Heart left ventricle (tissue), 16 donors: ENCODE data around the gene RBP4. TPM values are rescaled to one million over a fixed set of nuclear protein-coding genes. Genes with fewer than 3 reads are reported as not detected.
A peak's percentile ranks its signal among the peaks of the same experiment; 100 is the strongest.

ENCODE experiments used
- ATAC-seq, 4 donors: fragments of 200-7000 bp; cut with Tn5 transposase; one replicate each; pipeline ENCODE4 v1.9.1; 2020 to 2022; ENCODE audit warnings: moderate library complexity in 4 of 4, mild to moderate bottlenecking in 3 of 4, moderate number of reproducible peaks in 1 of 4
- DNase-seq, 5 donors: peaks; one replicate each; pipeline ENCODE4 v3.0.0-alpha.2; 2020
- H3K27ac ChIP-seq, 12 donors: fragments of 200-600 bp; sonication (generic) in 4 of 12; one replicate each; pipeline versions ENCODE4 v1.5.0 to v1.8.0; 2016 to 2022; ENCODE audit warnings: mild to moderate bottlenecking in 2 of 12
- H3K27me3 ChIP-seq, 9 donors: fragments of 200-600 bp; sonication (generic) in 2 of 9; one replicate each; pipeline versions ENCODE4 v1.5.1 to v1.8.0; 2016 to 2022; ENCODE audit warnings: mild to moderate bottlenecking in 3 of 9
- H3K36me3 ChIP-seq, 9 donors: fragments of 200-600 bp; sonication (generic) in 2 of 9; one replicate each; pipeline versions ENCODE4 v1.5.0 to v1.8.0; 2018 to 2022; ENCODE audit warnings: mild to moderate bottlenecking in 2 of 9
- H3K4me1 ChIP-seq, 12 donors: fragments of 200-600 bp; sonication (generic) in 4 of 12; one replicate each; pipeline versions ENCODE4 v1.5.0 to v1.8.0; 2016 to 2022; ENCODE audit warnings: mild to moderate bottlenecking in 3 of 12
- H3K4me3 ChIP-seq, 12 donors: fragments of 200-600 bp; sonication (generic) in 4 of 12; one replicate each; pipeline versions ENCODE4 v1.5.0 to v1.8.0; 2017 to 2022; ENCODE audit warnings: mild to moderate bottlenecking in 9 of 12, moderate library complexity in 4 of 12
- H3K9me3 ChIP-seq, 12 donors: fragments of 200-600 bp; sonication (generic) in 4 of 12; one replicate each; pipeline versions ENCODE4 v1.5.0 to v1.8.0; 2016 to 2022; ENCODE audit warnings: mild to moderate bottlenecking in 1 of 12
- POLR2A ChIP-seq, 2 donors: fragments of 450-650 bp; IDR thresholded peaks; one replicate each; pipeline ENCODE4 v1.6.1; 2017; ENCODE audit warnings: antibody characterized with exemption in 2 of 2, mild to moderate bottlenecking in 2 of 2, moderate library complexity in 2 of 2
- WGBS, 4 donors: extraction: QIAGEN DNeasy Blood & Tissue Kit in 2 of 4; methylation state at CpG; one replicate each; pipeline versions ENCODE4 v1.1.5 to v1.1.7; 2013 to 2018; 5-methylcytosine and 5-hydroxymethylcytosine counted together
- intact Hi-C, 10 donors: fragments of 100-400 bp; cut with DNase I; formaldehyde crosslinking; loops; one replicate each; pipeline versions ENCODE4 v1.11.1 to v1.14.2; 2022
- polyA plus RNA-seq, 2 donors: library from polyadenylated mRNA; stranded (reverse); fragments of 200-250 nt; gene quantifications; one replicate each; pipeline ENCODE4 v1.2.3, GENCODE V29; 2013
- total RNA-seq, 9 donors: library from RNA; depleted of rRNA in 2 of 9; stranded (reverse); fragments of >200 nt in 2 of 9; fragmentation: NEBNext Ultra II Directional in 3 of 9; extraction: Animal tissue kit (Norgen Biotek cat#: 25700) in 3 of 9; gene quantifications; one replicate each; pipeline versions ENCODE4 v1.1.0 to v1.2.4, GENCODE V29; 2016 to 2023
- TF ChIP-seq, protein P1 (sequence below), 12 donors: fragments of 200-600 bp; sonication (generic) in 4 of 12; IDR thresholded peaks; one replicate each; pipeline versions ENCODE4 v1.5.0 to v1.8.0; 2018 to 2022; ENCODE audit warnings: antibody characterized with exemption in 12 of 12, mild to moderate bottlenecking in 5 of 12
- donor health status: ischemic (EF 13 %, LVEDD 7.1; RV severe dilation, severe dysfunction).
- donor health status: healthy with polysubstance abuse.
- donor health status: DM: no; HTN: yes; CAD: no.
- donor health status: DM: no; HTN: no; CAD: no.
- donor health status: ischemic (EF 25% LVEDD 6.9; RV normal size, moderate dysfunction).
- donor health status: ischemic (EF 25% LVEDD 5.7; RV mildly dilated, moderate dysfunction).
- donor health status: healthy.
- donor health status: DM: yes; HTN: yes; CAD: no.
- donor health status: ischemic (EF 35%, LVEDD 5.7; RV mildly dilated, moderate dysfunction).
- donor health status: nonischemic (EF 11% LVEDD 7.7; RV severe dilation, severe dysfunction).
- donor health status: DM: yes; HTN: yes; CAD: no.
- donor health status: PGD.
- donor health status: ischemic (EF 29% LVEDD 5.4; RV normal size, mild dysfunction).
- donor health status: nonischemic (EF 23%, LVEDD 6.1; RV moderate dilation, normal function).

Gene RBP4
- total and polyA plus RNA-seq, 11 donors, result 0.35 to 63.4 (median 3.2) TPM; not detected in 1

DNA sequence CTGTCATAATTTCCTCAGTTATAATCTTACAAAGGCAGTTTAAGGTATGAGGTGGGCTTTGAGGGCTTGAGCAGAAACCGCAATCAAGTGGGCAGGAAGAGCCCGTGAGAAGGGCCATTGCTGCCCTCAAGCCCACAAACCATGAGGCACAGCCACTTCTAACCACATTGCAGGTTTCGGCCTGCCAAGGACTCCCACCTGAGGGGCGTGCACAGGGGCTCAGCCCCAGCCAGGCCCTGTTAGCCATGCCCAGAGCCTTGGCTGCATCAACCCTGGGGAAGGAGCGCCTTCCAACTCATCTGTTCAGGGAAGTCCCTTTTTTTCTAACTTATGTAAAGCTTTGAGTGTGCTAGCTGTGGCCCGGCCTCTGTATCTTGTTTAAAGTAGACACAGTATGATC, 40.5 kb downstream of the RBP4 start:
- ATAC-seq (no peak), DNase-seq (no peak)
- TF ChIP-seq POLR2A (IDR thresholded peaks at IDR 0.05), result no peak
- TF ChIP-seq, protein P1, sequence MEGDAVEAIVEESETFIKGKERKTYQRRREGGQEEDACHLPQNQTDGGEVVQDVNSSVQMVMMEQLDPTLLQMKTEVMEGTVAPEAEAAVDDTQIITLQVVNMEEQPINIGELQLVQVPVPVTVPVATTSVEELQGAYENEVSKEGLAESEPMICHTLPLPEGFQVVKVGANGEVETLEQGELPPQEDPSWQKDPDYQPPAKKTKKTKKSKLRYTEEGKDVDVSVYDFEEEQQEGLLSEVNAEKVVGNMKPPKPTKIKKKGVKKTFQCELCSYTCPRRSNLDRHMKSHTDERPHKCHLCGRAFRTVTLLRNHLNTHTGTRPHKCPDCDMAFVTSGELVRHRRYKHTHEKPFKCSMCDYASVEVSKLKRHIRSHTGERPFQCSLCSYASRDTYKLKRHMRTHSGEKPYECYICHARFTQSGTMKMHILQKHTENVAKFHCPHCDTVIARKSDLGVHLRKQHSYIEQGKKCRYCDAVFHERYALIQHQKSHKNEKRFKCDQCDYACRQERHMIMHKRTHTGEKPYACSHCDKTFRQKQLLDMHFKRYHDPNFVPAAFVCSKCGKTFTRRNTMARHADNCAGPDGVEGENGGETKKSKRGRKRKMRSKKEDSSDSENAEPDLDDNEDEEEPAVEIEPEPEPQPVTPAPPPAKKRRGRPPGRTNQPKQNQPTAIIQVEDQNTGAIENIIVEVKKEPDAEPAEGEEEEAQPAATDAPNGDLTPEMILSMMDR (IDR thresholded peaks at IDR 0.05), result no peak
- peaks cover 0 to 12% (median 6%) of the 10 kb centered on the region in 9 donors for H3K27me3 ChIP-seq
- H3K36me3 ChIP-seq, result no peaks in the 10 kb centered on the region
- WGBS, 4 donors, result 82 to 96% (median 88%) methylated on average over 6 of the region's 6 CpGs
- H3K27ac ChIP-seq, result no peak overlapping the region
- no peak overlapping the region for H3K4me3 ChIP-seq
- intact Hi-C loops, result no loop called here
- no peaks in the 10 kb centered on the region for H3K9me3 ChIP-seq
- H3K4me1 ChIP-seq, result peaks cover 0 to 14% (median 0%) of the 10 kb centered on the region in 12 donors

DNA sequence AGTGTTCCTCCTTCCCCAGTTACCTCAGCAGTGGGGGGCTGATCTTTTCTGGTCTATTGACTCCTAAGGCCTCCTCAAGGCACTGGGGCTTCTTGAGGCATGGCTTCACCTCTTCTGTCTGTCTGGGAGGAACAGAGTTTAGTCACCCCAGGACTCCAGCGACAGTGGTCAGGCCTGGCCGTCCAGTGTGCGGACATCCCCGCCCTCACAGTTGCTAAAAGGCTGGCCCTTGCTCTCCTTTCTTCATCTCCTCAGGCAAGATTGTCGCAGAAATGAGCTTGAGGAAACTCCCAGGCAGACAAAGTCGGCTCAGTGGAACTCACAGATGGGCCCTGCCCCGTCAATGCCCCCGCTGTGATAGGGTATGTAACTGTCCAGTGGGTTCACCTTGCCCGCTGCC, 41.5 kb downstream of the RBP4 start:
- intact Hi-C loops, result loop anchor here in 5 of 10 donors (5.0 to 10.0 kb wide), 4 partner anchors 115 to 255 kb away; no protein-coding TSS in a partner anchor
- 90 to 93% (median 91%) methylated on average over 9 of the region's 9 CpGs for WGBS, 4 donors
- Histone ChIP-seq H3K9me3 (no peaks in the 10 kb centered on the region), H3K27ac (no peak overlapping the region), H3K4me1 (peaks cover 0 to 21% (median 0%) of the 10 kb centered on the region in 12 donors), H3K4me3 (no peak overlapping the region), H3K27me3 (peaks cover 0 to 5% (median 0%) of the 10 kb centered on the region in 9 donors), H3K36me3 (no peaks in the 10 kb centered on the region)
- DNase-seq, result no peak
- ATAC-seq, result no peak
- TF ChIP-seq, protein P1 (IDR thresholded peaks at IDR 0.05), result no peak
- TF ChIP-seq POLR2A (IDR thresholded peaks at IDR 0.05), result no peak

DNA sequence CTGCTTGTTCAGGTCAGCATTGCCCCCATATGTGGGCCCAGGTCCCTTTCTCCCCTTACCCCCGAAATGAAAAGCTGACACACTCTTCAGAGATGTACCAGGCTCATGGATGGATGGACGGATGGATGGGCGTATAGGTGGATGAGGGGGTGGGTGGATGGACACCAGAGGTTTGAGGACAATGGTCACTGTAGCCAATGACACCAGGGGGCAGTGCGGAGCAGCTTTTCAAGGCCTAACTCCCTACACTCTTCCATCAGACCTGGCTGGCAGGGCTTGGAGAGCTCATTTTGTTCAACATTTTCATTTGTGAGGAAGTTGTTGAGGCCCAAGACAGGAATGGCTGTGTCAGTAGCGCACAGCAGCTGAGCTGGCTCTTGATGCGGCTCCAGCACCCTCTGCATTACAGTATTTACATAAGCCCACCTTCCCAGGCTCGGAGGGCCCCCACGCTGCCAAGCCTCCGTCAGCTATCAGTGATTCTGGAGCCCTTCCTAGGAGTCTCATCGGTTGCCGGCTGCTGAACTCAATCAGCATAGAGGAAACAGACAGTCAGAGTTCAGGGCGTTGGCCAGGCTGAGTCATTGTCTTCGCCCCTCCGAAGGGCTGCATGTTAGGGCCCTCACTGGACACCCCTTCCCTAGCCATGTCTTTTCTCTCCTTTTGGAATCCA, 46.1 kb downstream of the RBP4 start:
- H3K4me1 ChIP-seq, result peaks cover 0 to 21% (median 0%) of the 10 kb centered on the region in 12 donors
- H3K36me3 ChIP-seq, result no peaks in the 10 kb centered on the region
- 37 to 46% (median 40%) methylated on average over 14 of the region's 14 CpGs for WGBS, 4 donors
- TF ChIP-seq, protein P1 (IDR thresholded peaks at IDR 0.05), result peak; percentile 47 to 73 (median 60)
- TF ChIP-seq POLR2A (IDR thresholded peaks at IDR 0.05), result no peak
- H3K9me3 ChIP-seq, result no peaks in the 10 kb centered on the region
- intact Hi-C loops, result loop anchor here in 8 of 10 donors (2.0 to 10.0 kb wide), 6 partner anchors 120 to 262 kb away; no protein-coding TSS in a partner anchor
- no peaks in the 10 kb centered on the region for H3K27me3 ChIP-seq
- ATAC-seq (peak in 3 of 4 donors; percentile 84 to 89 (median 89)), DNase-seq (peak; percentile 58 to 81 (median 61))
- H3K4me3 ChIP-seq, result no peak overlapping the region
- H3K27ac ChIP-seq, result peak overlapping the region in 1 of 12 donors; percentile 62

DNA sequence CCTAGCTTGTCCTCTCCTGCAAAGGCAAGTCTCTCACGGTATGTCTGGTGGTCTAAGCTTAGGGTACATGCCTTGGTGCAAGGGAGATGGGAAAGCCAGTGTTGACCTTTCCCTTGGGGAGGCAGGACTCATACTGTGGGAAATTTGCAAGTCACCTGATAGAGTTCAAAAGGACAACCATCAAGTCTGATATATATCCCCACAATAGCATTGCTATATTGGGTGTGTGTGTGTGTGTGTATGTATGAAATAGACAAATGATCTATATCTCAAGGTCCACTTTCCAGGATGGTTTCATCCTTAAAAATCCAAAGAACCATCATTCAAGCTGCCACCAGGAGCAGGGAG, 46.7 kb downstream of the RBP4 start:
- TF ChIP-seq, protein P1 (IDR thresholded peaks at IDR 0.05), result no peak
- no peak for TF ChIP-seq POLR2A (IDR thresholded peaks at IDR 0.05)
- H3K27ac ChIP-seq, result no peak overlapping the region
- no peaks in the 10 kb centered on the region for H3K36me3 ChIP-seq
- intact Hi-C loops, result loop anchor here in 7 of 10 donors (2.0 to 10.0 kb wide), 6 partner anchors 121 to 263 kb away; no protein-coding TSS in a partner anchor
- ATAC-seq (no peak), DNase-seq (no peak)
- 75 to 100% (median 93%) methylated on average over 1 of the region's 1 CpG for WGBS, 4 donors
- H3K4me3 ChIP-seq, result no peak overlapping the region
- no peaks in the 10 kb centered on the region for H3K9me3 ChIP-seq
- no peaks in the 10 kb centered on the region for H3K27me3 ChIP-seq
- peaks cover 0 to 21% (median 0%) of the 10 kb centered on the region in 12 donors for H3K4me1 ChIP-seq
